Measurements from ENCODE around the gene GSS. TPM values are rescaled to one million over a fixed set of nuclear protein-coding genes. Genes with fewer than 3 reads are reported as not detected.
A peak's percentile ranks its signal among the peaks of the same experiment; 100 is the strongest.

GSS gene
- total RNA-seq, 4 donors from 2014 or later, result 49.9 to 56.7 (median 52.9) TPM

DNA sequence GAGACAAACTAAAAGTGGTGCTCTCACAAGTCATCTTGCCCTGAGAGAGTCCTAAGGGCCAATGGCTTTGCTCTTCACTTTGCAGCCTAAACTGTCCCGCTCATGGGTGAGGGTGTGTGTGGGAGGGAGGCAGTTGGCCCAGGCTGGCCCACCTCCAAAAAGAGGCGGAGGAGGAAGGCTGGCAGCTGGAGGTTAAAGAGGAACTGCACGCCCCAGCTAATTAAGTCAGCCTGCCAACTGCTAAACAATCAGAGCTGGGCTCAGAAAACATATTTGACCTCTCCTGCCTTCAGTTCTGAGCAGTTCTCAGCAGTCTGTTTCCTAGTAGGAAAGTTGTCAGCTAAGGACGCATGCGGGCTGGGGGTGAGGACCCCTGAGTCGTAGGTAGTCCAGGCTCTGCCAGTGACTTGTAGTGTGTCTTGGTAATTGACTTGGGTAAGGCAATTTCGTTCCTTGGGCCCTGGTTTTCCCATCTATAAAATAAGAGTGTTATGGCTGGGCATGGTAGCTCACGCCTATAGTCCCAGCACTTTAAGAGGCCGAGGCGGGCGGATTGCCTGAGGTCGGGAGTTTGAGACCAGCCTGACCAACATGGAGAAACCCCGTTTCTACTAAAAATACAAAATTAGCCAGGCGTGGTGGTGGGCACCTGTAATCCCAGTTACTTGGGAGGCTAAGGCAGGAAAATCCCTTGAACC is 17.0 kb downstream of the GSS start:
- TF ChIP-seq, protein P1, sequence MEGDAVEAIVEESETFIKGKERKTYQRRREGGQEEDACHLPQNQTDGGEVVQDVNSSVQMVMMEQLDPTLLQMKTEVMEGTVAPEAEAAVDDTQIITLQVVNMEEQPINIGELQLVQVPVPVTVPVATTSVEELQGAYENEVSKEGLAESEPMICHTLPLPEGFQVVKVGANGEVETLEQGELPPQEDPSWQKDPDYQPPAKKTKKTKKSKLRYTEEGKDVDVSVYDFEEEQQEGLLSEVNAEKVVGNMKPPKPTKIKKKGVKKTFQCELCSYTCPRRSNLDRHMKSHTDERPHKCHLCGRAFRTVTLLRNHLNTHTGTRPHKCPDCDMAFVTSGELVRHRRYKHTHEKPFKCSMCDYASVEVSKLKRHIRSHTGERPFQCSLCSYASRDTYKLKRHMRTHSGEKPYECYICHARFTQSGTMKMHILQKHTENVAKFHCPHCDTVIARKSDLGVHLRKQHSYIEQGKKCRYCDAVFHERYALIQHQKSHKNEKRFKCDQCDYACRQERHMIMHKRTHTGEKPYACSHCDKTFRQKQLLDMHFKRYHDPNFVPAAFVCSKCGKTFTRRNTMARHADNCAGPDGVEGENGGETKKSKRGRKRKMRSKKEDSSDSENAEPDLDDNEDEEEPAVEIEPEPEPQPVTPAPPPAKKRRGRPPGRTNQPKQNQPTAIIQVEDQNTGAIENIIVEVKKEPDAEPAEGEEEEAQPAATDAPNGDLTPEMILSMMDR (IDR thresholded peaks at IDR 0.05), result no peak
- DNase-seq (ENCODE audit: low spot score in 2 of 2), result peak in 1 of 2 donors; percentile 46
- H3K4me3 ChIP-seq (ENCODE audit: low read depth, poor library complexity, severe bottlenecking), result no peak overlapping the region
- 61% methylated on average over 14 of the region's 14 CpGs for WGBS, 2 donors
- intact Hi-C loops (cut with DNase I; ENCODE audit: low total_unique reads), result no loop called here

DNA sequence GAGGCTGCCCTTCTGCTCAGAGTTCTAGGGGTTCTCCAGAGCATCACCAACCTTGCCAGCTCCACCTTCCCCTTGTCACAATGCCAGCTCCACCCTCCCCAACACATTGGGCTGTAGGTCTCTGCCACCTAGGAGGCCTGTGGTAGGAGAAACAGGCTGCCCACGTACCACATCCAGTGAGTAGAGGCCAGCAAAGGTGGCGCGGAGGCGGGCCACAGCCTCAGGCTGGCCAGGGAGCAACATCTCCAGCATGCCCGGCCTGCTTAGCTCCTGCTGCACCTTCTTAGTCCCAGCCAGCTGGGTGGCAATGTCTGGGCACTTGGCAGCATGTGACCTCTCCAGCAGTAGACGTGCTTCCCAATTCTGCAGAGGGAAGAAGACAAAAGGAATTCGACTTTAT is 23.8 kb downstream of the GSS start:
- WGBS, 2 donors, result 94 to 95% methylated on average over 7 of the region's 7 CpGs
- H3K4me3 ChIP-seq (ENCODE audit: low read depth, poor library complexity, severe bottlenecking), result no peak overlapping the region
- TF ChIP-seq POLR2A (IDR thresholded peaks at IDR 0.05), result no peak
- TF ChIP-seq, protein P1 (IDR thresholded peaks at IDR 0.05), result no peak
- intact Hi-C loops (cut with DNase I; ENCODE audit: low total_unique reads), result no loop called here
- DNase-seq (ENCODE audit: low spot score in 2 of 2), result no peak

DNA sequence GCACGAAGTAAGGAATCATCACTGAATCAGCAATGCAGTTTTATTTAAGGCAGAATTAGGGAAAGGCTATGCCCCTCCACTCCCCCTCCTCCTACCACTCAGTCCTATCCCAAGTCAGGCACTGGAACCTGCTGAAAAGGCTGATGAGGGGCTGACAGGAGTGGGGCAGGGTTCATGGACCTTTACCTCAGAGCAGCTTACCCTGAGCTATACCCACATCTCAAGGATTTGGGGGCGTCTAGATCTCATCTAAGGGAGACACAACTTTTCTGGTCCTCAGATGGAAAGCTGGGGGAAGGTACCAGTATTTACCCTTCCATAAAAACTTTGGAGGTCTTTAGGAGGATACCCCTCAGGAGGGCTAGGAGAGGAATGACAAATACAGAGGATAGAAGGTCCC is 27.2 kb downstream of the GSS start:
- 92 to 93% methylated on average over 2 of the region's 2 CpGs for WGBS, 2 donors

DNA sequence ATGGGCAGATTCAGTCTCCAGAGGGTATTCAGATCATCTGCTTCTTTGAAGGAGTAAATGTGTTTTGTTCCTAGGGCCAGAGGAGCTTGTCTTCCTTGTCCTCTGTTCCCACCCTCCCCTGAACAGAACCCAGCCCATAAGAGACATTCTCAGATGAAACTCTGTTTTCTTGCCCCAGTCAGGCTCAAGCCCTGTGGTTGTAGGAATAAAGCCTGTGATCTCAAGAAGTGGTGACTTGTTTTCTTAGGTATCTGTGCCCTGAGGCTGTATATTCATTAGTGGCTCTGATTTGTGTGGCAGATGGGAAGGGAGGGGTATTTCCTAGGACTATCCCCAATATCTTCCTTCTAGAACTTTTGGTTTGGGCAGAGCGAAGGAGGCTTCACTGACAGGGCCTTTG is 27.9 kb downstream of the GSS start:
- intact Hi-C loops (cut with DNase I; ENCODE audit: low total_unique reads), result no loop called here
- no peak for DNase-seq (ENCODE audit: low spot score in 2 of 2)
- TF ChIP-seq, protein P1 (IDR thresholded peaks at IDR 0.05), result no peak
- no peak for TF ChIP-seq POLR2A (IDR thresholded peaks at IDR 0.05)
- 47 to 71% methylated on average over 1 of the region's 1 CpG for WGBS, 2 donors
- no peak overlapping the region for H3K4me3 ChIP-seq (ENCODE audit: low read depth, poor library complexity, severe bottlenecking)

More for the DNA sequence above, 27.2 kb downstream of the GSS start:
- TF ChIP-seq, protein P1 (IDR thresholded peaks at IDR 0.05), result no peak
- no peak for TF ChIP-seq POLR2A (IDR thresholded peaks at IDR 0.05)
- DNase-seq (ENCODE audit: low spot score in 2 of 2), result no peak
- H3K4me3 ChIP-seq (ENCODE audit: low read depth, poor library complexity, severe bottlenecking), result no peak overlapping the region
- intact Hi-C loops (cut with DNase I; ENCODE audit: low total_unique reads), result no loop called here

DNA sequence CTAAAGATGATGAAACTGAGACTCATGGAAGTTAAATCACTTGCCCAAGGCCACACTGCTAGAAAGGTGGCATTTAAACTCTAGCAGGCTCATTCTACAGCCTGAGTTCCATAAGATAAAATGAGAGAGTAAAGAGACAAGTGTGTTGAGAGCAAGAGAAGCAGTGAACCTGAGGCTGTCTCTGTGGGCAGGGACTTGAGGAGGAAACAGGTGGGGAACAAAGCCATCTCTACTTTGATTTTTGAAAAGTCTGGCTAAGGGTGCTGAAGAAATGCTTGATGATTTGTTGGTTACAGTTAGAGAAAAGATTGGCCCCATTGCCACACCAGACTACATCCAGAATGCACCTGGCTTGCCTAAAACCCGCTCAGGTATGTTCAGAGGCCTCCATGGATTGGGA is 29.0 kb downstream of the GSS start:
- WGBS, 2 donors, result 100% methylated on average over 1 of the region's 1 CpG
- DNase-seq (ENCODE audit: low spot score in 2 of 2), result no peak
- intact Hi-C loops (cut with DNase I; ENCODE audit: low total_unique reads), result no loop called here
- TF ChIP-seq, protein P1 (IDR thresholded peaks at IDR 0.05), result no peak
- no peak for TF ChIP-seq POLR2A (IDR thresholded peaks at IDR 0.05)
- no peak overlapping the region for H3K4me3 ChIP-seq (ENCODE audit: low read depth, poor library complexity, severe bottlenecking)

DNA sequence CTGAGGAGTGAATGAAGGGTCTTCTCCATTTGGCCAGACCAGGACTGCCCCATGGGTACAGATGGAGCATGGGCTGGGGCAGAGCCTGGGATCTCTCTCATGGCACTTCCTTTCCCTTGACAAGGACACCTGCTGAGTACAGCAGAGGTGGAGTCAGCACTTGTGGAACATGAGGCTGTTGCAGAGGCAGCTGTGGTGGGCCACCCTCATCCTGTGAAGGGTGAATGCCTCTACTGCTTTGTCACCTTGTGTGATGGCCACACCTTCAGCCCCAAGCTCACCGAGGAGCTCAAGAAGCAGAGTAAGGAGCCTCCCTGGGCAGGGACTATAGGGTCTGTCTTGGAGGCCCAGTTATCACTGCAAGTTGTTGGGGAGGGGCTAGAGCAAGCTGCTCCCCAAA is 29.6 kb downstream of the GSS start:
- WGBS, 2 donors, result 100% methylated on average over 1 of the region's 1 CpG
- TF ChIP-seq, protein P1 (IDR thresholded peaks at IDR 0.05), result no peak
- no peak for TF ChIP-seq POLR2A (IDR thresholded peaks at IDR 0.05)
- intact Hi-C loops (cut with DNase I; ENCODE audit: low total_unique reads), result no loop called here
- H3K4me3 ChIP-seq (ENCODE audit: low read depth, poor library complexity, severe bottlenecking), result no peak overlapping the region
- no peak for DNase-seq (ENCODE audit: low spot score in 2 of 2)
